NCI-H1436 (cell line): ENCODE data around the gene CTNNA1.
A peak's percentile ranks its signal among the peaks of the same experiment; 100 is the strongest.
"Not testable (repeated sequence)": the region's sequence is repeated elsewhere in the genome, so short reads cannot be mapped to it uniquely, and the experiment has no call there.

ENCODE experiments used
- DNase-seq: peaks from one replicate; lab custom pipeline; 2025; lab: John Stamatoyannopoulos, UW

Gene CTNNA1

DNA sequence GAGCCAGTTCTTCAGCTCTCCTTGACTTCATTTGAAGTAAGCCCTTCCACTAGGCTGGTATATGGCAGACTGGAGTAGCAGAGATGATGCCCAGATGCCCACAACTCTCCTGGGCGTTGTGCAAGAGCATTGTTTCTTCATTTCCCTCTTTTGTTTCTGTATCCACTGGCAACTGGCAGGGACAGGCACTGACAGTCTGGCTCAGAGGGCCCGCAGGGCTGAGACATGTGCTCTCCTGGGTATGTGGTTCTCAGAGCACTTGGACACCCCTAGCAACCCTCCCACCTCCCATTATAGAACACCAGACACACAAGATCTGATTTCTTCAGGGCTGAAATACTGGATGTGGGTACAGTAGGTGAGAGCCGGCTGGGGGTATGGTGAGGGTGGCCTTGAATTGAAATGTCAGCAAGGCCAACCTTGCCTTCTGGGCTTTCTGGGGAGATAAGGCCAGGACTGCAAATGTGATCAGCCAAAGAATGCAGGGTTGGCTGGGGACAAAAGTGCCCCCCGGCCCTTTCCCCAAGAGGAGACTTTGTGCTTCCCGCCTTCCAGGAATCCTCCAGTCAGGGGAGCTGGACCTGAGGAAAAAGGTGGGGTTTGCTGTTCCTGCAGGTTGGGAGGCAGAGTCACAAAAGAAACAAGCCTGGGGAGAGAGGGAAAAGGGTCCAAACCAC lies 28.6 kb upstream of the CTNNA1 start:
- no peak for DNase-seq

DNA sequence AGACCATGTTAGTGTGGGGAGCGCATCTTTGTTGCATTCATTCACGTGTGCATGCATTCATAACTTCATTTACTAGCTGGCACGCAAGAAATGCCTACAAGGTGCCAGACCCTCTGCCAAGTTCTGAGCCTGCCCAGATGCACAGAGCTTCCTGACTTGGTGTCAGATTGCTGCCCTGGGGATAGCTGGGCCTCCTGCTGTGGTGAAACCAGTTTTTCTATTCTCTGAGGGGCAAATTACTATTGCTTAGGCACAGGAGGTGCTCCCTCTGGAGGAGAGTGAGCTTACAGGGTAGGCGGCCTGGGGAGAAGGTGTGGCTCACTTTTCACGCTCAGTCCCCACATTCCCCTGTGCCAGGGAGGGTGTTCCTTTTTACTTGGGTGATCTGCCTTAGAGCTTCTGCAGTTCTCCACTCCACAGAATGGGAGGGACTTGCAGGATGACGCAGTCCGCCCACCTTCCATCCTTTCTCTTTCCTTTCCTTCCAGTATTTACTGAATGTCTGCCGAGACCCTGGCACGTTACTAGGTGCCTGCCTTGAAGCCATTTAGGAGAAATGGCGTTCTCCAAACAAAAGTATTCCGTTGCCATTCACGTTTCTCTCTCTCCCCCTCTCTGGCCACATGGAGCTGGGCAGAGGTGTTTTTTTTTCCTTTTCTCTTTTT lies 27.9 kb upstream of the CTNNA1 start:
- peak; percentile 90 for DNase-seq

DNA sequence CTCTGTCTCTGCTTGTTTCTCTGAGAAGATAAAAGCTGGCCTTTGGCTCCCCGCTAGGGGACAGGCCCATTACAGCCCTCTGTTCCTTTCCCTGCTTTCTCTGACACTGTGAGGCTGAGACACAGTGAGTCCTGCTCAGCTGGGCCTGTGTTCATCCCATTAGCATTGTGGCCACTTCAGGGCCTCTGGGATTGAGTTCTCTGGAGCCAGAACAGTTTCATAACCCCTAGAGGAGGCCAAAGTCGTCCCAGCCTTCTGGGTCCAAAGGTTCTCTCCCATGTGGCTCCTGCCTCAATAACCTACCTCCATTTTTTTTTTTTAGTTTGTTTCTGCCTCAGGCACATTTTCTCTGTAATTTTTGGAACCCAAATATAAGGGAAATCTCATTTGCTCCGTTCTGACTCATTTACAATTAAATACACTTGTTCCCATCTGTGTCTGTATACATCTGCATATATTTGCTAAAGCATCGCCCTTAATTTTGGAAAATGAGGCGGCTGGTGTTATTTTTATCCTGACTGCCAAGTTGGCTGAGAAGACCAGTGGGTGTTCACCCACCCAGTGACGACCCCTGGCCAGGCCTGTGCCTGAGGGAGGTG lies 27.3 kb upstream of the CTNNA1 start:
- DNase-seq, result no peak

DNA sequence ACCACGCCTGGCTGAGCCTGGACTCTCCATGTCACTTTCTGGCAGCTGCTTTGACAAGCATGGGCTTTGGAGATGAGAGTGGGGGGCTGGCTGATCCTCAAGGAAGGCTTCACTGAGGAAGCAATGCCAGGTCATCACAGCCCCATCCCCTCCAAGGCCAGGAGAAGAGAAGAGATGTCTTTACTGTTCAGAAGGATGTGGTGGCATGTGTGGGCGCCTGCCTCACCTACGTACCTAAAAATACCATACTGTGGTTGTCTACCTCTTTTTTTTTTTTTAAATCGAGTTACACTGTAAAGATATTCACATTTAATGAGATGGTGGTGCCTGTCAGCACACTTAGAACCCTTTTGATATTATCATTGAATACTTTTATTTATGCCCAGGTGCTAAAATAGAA lies 26.4 kb upstream of the CTNNA1 start:
- no peak for DNase-seq

DNA sequence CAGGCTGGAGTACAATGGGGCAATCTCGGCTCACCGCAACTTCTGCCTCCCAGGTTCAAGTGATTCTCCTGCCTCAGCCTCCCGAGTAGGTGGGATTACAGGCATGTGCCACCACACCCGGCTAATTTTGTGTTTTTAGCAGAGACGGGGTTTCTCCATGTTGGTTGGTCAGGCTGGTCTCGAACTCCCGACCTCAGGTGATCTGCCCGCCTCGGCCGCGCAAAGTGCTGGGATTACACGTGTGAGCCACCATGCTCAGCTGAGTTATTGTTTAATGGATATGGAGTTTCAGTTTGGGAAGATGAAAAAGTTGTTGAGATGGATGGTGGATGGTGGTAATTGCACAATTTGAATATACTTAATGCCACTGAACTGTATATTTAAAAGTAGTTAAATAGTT lies 22.7 kb upstream of the CTNNA1 start:
- DNase-seq, result not testable (repeated sequence)

DNA sequence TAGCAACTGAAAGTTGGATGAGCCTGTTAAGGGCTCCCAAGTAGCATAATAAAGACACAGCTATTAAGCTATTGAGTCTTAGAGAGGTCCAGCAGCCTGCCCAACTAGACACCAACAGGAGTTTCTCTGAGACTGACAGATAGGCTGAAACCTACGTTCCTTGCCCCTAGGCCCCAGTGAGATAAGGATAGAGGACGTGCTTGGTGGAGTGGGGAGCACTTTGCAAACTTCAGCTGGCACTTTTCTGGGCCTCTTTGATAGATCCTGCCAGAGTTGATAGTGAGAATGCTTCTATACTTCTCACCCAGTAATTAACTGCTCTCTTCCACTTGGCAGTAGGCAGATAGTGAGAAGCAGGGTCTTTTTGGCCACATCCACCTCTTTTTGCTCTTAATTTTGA lies 20.8 kb upstream of the CTNNA1 start:
- no peak for DNase-seq

DNA sequence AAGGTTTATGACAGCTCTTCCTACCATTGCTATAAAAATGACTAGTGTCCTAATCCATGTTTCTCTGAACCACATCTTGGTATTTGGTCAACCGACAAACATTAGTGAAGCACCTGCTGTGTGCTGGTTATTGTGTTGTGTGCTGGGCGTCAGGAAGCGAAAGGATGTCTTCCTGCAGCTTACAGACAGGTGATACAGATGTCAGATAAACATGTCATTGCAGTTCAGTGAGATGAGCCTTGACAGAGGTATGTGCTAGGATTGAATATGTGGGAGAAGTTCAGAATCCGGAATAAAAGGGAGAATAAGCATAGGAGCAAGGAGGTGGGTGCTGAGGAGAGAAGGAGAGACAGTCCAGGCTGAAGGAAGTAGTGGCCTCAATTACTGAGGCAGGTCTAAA lies 20.3 kb upstream of the CTNNA1 start:
- no peak for DNase-seq

DNA sequence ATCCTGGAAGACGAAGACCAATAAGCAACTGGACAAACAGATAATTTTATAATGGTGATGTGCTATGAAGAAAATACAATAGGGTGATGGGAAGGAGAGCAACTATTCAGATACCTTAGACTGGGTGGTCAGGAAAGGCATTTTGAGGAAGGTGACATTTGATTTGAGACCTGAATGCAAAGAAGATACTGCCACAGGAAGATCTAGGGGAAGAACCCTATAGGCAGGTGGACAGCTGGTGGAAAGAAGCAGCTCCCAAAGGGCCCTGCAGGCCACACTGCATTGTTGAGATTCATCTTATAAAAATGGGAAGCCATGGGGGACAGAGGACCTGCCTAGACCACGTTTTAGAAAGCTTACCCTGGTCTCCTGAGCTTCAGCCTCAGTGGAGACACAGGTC lies 19.7 kb upstream of the CTNNA1 start:
- no peak for DNase-seq

DNA sequence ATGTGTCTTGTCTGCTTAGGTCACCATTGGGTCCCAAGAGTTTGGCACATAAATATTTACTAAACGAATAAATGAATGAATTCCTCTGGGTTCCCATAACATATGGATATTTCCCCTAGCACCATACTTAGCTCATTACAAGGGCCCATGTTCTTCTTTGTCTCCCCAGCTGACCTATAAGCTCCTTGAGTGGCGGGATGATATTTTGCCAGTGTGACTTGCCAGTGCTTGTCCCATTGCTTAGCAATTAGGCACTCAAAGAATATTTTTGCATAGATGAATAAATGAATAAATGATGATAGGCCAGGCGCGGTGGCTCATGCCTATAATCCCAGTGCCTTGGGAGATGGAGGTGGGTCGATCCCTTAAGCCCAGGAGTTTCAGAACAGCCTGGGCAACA lies 16.9 kb upstream of the CTNNA1 start:
- no peak for DNase-seq

DNA sequence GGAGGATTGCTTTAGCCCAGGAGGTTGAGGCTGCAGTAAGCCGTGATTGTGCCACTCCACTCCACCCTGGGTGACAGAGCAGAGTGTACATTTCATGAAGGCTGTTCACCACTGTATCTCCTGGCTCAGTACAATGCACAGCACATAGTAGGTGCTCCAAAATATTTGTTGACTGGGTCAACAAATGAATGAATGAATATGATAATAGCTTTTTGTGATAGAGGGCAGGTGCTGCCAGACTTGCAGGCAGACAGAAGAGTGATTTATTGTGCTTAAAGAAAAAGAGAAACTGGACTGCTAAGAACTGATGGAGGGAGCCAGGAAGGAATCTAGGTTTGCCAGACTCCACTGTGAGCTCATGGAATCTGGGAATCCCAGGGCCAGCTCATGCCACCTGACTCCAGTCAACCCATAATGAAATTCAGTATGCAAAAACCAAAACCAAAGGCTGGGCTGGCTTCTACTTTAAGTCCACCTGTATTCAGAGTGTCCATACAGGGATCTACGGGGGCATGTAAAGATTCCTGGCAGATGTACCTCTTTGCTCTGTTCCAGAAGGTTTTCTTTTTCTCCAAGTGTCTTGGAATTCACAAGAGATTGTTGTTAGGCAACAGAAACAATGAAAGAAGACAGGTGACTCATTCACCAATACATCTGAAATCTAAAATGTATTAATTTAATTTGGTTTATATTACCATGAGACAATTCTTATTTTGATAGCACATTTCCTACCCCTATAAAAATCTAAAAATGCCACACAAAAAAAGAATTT lies 15.5 kb upstream of the CTNNA1 start:
- DNase-seq, result no peak

DNA sequence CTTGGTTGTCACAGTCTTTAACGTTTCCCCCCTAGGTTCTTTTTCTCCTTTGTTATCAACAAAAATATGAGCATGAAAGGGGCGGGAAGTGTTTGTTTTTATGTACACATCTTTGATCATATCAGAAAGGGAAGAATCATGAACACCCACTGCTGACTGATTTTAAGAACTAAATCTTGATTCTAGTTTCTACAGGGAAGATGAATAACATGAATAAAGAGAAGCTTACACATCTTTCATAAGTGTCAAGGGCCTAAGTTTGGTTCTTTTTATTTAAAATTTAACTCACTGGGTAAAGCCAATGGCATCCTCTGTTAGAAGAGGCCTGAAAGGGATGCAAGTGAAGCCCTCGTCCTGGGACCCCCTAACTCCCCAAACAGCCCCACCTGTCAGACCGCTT lies 14.8 kb upstream of the CTNNA1 start:
- no peak for DNase-seq

DNA sequence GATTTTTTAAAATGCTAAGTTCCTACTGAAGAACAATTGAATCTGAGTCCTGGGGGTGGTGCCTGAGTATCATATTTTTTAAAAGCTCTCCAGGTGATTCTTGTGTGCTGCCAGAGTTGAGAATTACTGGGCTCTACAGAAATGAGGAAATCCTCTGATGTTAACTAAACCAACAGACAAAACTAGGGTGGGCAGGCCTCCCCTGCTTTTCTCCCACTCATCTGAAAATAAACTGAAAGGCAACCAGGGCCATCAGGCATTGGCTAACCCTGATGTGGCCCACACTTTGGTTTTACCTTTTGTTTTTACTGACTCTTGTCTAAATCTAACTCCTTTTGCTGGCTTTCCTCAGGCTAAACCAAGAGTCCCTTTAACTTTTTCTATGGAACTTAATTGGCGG lies 13.3 kb upstream of the CTNNA1 start:
- no peak for DNase-seq

DNA sequence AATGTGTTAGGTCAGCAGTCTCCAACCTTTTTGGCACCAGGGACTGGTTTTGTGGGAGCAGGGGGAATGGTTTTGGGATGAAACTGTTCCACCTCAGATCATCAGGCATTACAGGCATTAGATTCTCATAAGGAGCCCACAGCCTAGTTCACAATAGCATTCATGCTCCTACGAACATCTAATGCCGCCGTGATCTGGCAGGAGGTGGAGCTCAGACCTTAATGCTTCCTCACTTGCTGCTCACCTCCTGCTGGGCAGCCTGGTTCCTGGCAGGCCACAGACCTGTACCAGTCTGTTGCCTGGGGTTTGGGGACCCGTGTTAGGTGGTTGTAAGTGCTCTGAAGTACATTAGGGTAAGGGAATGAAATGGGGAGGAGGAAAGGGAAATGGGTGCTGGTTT lies 9.7 kb upstream of the CTNNA1 start:
- no peak for DNase-seq

DNA sequence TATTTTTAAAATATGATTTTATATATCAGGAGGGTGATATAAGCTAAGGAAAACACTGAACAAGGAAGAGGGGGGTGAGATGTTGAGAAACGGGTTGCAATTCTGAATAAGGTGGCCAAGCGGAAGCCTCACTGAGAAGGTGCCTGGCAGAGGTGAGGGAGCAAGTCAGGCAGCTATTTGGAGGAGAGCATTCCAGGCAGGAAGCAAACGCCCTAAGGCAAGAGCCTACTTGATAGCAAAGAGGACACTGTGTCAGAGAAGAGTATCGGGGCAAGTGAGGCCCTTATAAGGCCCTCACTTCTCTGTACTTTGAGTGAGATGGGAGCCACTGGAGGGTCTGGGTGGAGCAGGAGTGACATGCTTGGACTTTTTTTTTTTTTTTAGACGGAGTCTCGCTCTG lies 8.0 kb upstream of the CTNNA1 start:
- no peak for DNase-seq

DNA sequence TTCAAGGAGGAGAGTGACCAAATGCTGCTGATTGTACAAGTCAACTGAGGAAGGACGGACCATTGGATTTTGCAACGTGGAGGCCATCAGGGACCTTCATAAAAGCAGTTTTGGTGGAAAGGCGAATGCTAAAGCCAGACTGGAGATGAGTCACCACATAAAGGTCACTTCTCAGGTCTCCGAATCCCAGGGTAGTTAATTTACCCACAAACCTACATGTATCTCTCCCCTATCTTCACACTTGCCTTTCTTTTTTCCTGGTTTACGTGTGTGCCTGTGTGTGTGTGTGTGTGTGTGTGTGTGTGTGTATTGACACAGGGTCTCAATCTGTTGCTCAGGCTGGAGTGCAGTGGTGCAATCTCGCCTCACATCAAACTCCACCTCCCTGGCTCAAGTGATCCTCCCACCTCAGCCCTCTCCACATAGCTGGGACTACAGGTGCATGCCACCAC lies 4.6 kb upstream of the CTNNA1 start:
- no peak for DNase-seq

DNA sequence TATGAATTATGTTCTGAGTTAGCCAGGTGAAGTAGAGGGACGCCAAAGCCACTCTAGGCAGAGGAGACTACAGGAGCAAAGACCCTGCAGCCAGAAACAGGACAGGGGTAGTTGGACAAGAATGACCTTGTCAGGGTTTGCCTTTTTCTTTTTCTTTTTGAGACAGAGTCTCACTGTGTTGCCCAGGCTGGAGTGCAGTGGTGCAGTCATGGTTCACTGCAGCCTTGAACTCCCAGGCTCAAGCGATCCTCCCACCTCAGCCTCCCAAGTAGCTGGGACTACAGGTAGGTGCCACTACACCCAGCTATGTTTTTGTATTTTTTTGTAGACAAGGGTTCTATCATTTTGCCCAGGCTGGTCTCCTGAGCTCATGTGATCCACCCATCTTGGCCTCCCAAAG lies 1.9 kb upstream of the CTNNA1 start:
- DNase-seq, result not testable (repeated sequence)

DNA sequence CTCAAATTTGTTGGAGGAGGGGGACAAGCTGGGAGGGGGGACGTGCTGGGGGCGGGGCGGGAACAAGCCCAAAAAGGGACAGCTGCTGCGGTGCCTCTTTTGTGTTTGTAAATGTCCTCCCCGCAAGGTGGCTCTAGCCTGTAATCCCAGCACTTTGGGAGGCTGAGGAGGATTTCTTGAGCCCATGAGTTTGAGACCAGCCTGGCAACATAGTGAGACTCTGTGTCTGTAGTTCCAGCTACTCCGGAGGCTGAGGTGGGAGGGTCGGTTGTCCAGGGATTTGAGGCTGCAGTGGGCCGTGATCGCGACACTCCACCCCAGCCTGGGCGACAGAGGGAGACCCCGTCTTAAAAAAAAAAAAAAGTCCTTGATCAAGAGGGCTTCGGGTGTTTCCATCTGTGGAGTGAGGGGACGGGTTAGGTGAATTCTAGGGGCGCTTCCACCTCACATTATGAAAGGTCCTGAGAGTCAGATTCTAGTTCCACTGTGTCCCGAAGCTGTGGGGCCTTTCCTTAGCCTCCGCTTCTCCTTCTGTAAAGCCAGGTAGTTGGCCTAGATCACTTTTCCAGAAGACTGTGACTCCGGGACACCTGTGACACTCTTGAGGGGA lies 779 bp upstream of the CTNNA1 start:
- peak; percentile 27 for DNase-seq

DNA sequence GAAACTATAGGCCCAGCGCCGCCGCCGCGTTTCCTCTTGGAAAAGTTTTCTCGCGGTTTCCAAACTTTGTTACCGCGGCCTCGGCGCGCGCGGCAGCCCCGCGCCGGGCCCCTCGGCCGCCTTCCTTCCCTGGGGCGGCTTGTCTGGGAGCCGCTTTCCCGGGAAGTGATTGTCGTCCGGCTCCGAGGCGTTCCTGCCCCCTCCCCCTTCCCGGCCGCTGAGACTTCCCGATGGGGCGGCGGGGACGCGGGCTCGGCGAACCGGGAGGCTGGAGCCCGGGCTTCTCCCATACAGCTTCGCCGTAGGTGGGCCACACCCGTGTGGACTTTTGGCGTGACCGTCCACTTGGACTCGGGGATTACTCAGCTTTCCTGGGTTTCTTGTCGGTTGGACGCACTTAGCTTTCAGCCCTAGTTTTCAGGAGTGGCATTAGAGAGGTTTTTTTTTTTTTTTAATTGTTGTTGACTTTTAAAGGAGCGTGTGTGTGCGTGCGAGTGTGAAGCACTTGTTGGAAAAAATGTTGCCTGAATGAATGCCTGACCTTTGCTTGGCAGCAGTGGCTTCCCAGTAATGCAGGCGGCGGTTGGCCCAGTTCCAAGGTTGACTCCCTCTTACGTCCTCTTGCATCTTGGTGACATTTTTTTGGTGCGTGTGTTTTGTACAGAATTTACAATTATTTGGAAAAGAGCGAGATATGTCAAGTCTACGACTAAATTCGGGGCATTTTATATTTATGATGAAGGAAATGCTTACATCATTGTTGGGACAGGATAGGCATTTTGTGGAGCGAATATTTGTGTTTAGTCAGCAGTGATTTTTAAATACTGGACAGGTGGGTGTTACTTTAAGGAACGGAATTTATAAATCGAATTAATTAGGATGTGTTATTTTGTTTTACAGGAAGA lies 821 bp downstream of the CTNNA1 start:
- peak; percentile 30 for DNase-seq

DNA sequence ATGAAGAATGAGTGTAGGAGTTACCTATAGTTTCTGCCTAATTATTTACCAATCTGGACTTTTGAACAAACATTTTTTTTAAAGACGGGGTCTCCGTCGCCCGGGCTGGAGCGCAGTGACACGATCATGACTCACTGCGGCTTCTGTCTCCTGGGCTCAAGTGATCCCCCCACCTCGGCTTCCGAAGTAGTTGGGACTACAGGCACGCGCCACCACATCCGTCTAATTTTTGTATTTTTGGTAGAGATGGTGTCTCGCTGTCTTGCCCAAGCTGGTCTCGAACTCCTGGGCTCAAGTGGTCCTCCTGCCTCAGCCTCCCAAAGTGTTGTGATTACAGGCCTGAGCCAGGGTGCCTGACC lies 1.5 kb downstream of the CTNNA1 start:
- no peak for DNase-seq

DNA sequence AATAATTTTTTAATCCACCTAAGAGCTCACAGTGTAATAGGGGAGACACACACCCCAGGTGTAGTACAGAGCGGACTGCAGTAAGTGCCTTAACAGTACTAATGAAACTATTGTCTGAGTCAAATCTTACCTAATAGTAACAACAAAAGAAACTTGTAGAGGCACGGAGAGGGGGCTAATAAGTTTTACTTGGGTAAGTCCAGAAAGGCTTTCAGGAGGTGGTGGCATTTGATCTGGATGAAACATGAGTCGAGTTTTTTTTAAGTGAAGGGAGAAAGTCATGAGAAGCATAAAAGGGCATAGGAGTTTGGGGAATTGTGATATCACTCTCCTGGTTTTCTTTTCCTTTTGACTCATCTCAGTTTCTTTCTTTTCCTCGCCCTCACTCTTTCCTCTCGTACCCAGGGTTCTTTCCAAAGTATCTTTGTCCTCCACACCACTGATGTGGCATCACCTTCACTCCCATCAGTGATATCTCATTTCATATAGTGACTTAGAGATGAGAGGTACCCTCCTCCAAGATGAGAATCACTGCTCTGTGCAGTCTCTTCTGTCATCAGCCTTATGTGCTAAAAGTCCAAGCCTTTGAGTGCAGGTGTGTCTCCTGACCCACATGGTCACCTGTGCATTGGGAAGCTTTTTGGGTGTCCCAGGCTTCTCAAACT lies 2.0 kb downstream of the CTNNA1 start:
- no peak for DNase-seq
